GM12873 (cell line): Measurements from ENCODE around the gene NAALADL2.

Experiments
- TF ChIP-seq, protein P1 (sequence below): IDR thresholded peaks from 2 replicates; pipeline ENCODE4 v1.5.1; 2012; ENCODE audit warnings: low read depth, mild to moderate bottlenecking, moderate library complexity, low read length, control low read depth; ENCODE audit not compliant: insufficient read depth; ENCODE audit errors: missing control alignments

NAALADL2 gene

DNA sequence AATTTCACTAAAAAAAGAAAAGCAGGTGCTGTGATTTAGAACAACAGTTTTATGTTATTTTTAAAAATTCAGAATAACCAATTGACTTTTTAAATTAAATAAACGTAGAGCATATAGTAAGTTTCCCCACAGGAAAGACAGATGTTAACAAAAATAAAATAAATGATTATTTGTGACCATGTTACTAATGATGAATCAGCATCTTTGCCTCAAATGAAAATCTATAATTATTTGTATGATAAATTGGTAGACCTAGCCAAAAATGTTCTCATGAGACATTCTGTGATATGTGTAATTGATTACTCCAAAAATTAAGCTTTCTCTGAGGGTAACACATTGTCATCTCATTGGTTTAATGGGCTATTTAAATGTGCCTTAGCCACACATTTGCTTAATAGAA lies 948.0 kb downstream of the NAALADL2 start:
- TF ChIP-seq, protein P1, sequence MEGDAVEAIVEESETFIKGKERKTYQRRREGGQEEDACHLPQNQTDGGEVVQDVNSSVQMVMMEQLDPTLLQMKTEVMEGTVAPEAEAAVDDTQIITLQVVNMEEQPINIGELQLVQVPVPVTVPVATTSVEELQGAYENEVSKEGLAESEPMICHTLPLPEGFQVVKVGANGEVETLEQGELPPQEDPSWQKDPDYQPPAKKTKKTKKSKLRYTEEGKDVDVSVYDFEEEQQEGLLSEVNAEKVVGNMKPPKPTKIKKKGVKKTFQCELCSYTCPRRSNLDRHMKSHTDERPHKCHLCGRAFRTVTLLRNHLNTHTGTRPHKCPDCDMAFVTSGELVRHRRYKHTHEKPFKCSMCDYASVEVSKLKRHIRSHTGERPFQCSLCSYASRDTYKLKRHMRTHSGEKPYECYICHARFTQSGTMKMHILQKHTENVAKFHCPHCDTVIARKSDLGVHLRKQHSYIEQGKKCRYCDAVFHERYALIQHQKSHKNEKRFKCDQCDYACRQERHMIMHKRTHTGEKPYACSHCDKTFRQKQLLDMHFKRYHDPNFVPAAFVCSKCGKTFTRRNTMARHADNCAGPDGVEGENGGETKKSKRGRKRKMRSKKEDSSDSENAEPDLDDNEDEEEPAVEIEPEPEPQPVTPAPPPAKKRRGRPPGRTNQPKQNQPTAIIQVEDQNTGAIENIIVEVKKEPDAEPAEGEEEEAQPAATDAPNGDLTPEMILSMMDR, result no peak

DNA sequence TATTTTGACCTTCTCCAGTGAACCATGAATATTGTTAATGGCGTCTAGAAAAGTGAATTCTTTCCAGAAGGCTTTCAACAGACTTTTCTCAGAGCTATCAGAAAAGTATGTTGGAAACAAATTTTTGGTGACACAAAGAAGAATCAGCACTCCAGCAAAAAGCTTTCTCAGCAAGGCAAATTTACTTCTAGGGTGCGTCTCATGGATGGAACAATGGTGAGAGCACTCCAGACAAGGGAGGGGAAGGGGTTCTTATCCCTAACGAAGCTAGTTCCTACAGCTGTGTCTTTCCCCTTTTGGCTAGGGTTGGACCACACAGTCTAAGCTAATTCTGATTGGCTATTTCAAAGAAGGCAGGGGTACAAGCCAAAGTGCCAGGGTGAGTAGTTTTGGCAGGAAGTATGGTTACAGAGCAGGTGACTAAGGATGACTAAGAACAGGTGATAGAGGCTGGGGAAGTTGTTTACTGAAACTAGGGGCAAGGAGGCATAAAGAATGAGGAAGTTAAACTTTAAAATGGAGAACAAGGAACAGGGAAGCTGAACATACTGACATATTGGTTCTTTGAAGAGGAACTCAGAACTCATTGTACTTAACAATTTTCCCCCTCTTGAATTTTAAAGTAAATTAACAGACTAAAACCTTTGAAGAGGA lies 959.8 kb downstream of the NAALADL2 start:
- TF ChIP-seq, protein P1, result no peak

DNA sequence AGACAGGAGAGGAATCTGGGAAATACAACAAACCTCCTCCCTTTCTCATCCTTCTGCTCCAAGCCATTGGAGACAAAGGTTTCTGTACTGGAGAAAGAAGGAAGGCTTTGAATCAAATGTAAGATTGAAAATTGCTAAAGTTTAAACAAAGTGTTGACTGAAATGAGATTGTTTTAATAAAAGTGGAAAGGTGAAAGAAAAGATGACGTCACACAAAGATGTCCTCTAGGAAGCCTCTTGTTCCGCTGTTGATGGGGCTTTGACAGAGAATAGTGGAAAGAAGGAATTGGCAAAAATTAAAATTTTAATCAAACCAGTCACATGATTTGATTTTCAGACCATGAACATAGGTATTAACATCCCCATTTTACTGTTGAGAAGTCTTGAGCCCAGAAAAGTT lies 967.6 kb downstream of the NAALADL2 start:
- TF ChIP-seq, protein P1, result no peak

DNA sequence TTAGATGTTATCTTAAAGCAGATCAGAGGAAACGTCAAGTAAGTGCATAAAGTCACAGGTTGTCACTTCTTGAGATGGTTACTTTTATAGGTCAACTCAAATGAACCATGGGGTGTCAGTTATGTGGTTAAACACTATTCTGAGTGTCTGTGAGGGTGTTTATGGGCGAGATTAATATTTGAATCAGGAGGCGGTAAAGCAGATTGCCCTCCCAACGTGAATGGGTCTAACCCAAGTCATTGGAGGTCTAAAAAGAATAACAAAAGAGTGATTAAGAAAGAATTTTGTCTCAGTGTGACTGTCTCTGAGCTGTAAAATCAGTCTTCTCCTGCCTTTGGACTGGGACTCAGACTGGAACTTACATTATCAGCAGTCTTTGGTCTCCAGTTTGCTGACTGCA lies 977.5 kb downstream of the NAALADL2 start:
- TF ChIP-seq, protein P1, result no peak

DNA sequence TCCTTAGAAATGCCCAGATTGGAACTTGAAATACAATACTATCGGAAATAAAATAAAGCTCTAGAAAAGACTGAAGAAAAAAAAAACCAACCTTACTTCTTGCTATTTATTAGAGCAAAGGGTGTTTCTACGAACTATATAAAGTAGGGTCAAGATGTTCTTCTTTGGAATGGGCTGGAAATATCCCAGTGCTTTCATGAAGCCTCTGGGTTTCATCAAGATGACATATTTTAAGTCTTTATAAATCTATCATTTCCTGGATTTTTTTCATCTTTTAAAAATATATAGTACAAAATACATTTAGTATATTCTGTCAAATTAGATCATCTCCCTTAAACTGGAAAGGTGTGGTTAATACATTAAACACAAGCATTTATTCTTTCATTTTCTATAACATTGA lies 978.8 kb downstream of the NAALADL2 start:
- TF ChIP-seq, protein P1, result no peak

DNA sequence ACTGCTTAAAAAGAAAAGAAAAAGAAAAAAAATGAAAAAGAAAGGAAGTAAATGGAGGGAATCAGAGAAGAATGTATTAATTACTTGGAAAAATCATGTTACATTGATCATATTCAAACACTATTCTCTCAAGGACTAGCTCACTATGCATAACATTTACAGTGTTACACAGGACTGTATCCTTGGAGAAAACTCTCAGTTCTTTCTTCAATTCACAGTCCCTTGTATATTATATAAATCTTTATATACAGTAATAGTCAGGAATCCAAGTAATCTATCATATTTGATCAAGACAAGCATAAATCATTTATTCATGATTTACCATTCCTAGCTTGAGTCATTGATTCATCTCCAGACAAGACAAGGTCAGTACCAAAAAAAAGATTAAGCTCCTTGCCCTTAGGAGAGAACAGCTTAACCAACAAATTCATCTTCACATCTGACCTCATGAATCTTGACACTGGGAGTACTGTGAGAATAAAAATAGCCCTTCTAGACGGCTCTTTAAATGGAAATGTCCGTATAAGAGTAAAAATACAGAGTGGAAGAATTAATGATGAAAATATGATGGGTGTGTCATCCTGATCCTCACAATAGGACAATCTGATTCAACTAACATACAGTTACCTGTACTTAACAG lies 980.4 kb downstream of the NAALADL2 start:
- TF ChIP-seq, protein P1, result no peak

DNA sequence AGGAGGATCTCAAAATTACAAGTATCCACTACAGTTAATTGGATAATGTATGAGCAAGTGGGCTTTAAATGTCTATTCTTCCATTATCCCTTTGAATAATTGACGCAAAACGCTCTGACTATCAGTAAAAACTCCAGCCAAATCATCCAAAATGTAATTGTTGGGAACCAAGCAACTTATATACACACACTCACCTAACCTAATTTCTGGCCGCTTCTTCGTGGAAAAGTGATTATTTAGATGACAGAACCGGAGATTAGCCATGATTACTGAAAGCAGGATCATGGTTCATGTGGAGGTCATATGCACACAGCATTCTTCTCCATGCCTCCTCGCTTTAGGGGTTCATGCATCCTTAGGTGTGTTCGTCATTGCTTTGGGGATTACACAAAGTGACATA lies 992.4 kb downstream of the NAALADL2 start:
- TF ChIP-seq, protein P1, result no peak
